Tibial nerve (tissue), 4 donors: Measurements from ENCODE around the gene OTUD5. TPM values are rescaled to one million over a fixed set of nuclear protein-coding genes. Genes with fewer than 3 reads are reported as not detected.

Experiments
- DNase-seq, 2 donors: peaks; one replicate each; pipeline ENCODE4 v3.0.0-alpha.2; 2019; ENCODE audit warnings: low spot score in 2 of 2
- H3K27ac ChIP-seq, 4 donors: fragments of 200-600 bp; sonication (generic) in 3 of 4; one replicate each; pipeline ENCODE4 v1.5.1; 2017 to 2019; ENCODE audit warnings: mild to moderate bottlenecking in 1 of 4
- H3K27me3 ChIP-seq, 2 donors: fragments of 200-600 bp; sonication (generic) in 1 of 2; one replicate each; pipeline versions ENCODE4 v1.5.1 to v1.6.0; 2017 to 2019
- H3K36me3 ChIP-seq, 3 donors: fragments of 200-600 bp; sonication (generic); one replicate each; pipeline ENCODE4 v1.5.1; 2018 to 2019
- H3K4me1 ChIP-seq, 4 donors: fragments of 200-600 bp; sonication (generic) in 3 of 4; one replicate each; pipeline ENCODE4 v1.5.1; 2017 to 2019
- H3K4me3 ChIP-seq, 4 donors: fragments of 200-600 bp; sonication (generic) in 3 of 4; one replicate each; pipeline ENCODE4 v1.5.1; 2017 to 2019; ENCODE audit warnings: mild to moderate bottlenecking in 1 of 4, moderate library complexity in 1 of 4
- H3K9me3 ChIP-seq, 4 donors: fragments of 200-600 bp; sonication (generic) in 3 of 4; one replicate each; pipeline ENCODE4 v1.5.1; 2017 to 2019
- EP300 ChIP-seq, 2 donors: sonication (generic); formaldehyde crosslinking; IDR thresholded peaks; one replicate each; pipeline ENCODE4 v1.6.1; 2017; ENCODE audit warnings: antibody characterized with exemption in 2 of 2, mild to moderate bottlenecking in 1 of 2
- POLR2A ChIP-seq, 2 donors: fragments of 450-650 bp; IDR thresholded peaks; one replicate each; pipeline ENCODE4 v1.6.1; 2017; ENCODE audit warnings: antibody characterized with exemption in 2 of 2, mild to moderate bottlenecking in 2 of 2, moderate library complexity in 2 of 2
- WGBS, 2 donors: methylation state at CpG; one replicate each; pipeline ENCODE4 v1.1.5; 2018; 5-methylcytosine and 5-hydroxymethylcytosine counted together
- total RNA-seq, 4 donors: library from RNA; depleted of rRNA; stranded (reverse); fragments of >200 nt; gene quantifications; one replicate each; pipeline ENCODE4 v1.1.0, GENCODE V29; 2016
- TF ChIP-seq, protein P1 (sequence below), 5 experiments: fragments of 200-600 bp in 3 of 5; fragments of 450-650 bp in 2 of 5; sonication (generic) in 3 of 5; IDR thresholded peaks; one replicate each; pipeline ENCODE4 v1.5.1; 2016 to 2019; ENCODE audit warnings: antibody characterized with exemption in 5 of 5, mild to moderate bottlenecking in 3 of 5, moderate library complexity in 2 of 5

Gene OTUD5
- total RNA-seq, 4 donors from 2014 or later: 39.8 to 79.2 (median 51.6) TPM

DNA sequence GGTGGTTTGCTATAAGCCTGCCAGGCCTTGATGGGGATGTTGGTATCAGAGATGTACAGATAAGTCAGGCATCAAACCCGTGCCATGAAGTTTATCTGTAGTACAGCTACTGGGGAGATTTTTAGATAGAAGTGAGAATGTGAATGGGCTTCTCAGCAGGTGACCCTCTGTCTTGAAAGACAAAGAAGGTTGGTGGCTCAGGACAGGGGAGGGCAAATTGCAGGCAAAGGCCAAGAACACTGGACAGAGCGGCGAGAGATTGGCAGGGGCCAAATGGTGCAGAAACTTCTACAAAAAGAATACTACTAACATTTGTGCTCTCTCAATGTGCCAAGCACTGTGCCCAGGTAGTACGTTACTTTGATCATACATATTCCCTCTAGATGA lies 36.7 kb downstream of the OTUD5 start:
- Histone ChIP-seq H3K9me3 (no peaks in the 10 kb centered on the region), H3K36me3 (peaks cover 0 to 37% (median 0%) of the 10 kb centered on the region in 3 donors), H3K4me1 (peaks cover 0 to 24% (median 2%) of the 10 kb centered on the region in 4 donors), H3K27me3 (no peaks in the 10 kb centered on the region), H3K27ac (peak overlapping the region in 1 of 4 donors; percentile 19), H3K4me3 (no peak overlapping the region)
- WGBS, 2 donors: 83 to 93% methylated on average over 3 to 4 of the region's 4 CpGs
- DNase-seq: no peak
- TF ChIP-seq EP300 (IDR thresholded peaks at IDR 0.05) (no peak), POLR2A (IDR thresholded peaks at IDR 0.05) (no peak)
- TF ChIP-seq, protein P1, sequence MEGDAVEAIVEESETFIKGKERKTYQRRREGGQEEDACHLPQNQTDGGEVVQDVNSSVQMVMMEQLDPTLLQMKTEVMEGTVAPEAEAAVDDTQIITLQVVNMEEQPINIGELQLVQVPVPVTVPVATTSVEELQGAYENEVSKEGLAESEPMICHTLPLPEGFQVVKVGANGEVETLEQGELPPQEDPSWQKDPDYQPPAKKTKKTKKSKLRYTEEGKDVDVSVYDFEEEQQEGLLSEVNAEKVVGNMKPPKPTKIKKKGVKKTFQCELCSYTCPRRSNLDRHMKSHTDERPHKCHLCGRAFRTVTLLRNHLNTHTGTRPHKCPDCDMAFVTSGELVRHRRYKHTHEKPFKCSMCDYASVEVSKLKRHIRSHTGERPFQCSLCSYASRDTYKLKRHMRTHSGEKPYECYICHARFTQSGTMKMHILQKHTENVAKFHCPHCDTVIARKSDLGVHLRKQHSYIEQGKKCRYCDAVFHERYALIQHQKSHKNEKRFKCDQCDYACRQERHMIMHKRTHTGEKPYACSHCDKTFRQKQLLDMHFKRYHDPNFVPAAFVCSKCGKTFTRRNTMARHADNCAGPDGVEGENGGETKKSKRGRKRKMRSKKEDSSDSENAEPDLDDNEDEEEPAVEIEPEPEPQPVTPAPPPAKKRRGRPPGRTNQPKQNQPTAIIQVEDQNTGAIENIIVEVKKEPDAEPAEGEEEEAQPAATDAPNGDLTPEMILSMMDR (IDR thresholded peaks at IDR 0.05): no peak

DNA sequence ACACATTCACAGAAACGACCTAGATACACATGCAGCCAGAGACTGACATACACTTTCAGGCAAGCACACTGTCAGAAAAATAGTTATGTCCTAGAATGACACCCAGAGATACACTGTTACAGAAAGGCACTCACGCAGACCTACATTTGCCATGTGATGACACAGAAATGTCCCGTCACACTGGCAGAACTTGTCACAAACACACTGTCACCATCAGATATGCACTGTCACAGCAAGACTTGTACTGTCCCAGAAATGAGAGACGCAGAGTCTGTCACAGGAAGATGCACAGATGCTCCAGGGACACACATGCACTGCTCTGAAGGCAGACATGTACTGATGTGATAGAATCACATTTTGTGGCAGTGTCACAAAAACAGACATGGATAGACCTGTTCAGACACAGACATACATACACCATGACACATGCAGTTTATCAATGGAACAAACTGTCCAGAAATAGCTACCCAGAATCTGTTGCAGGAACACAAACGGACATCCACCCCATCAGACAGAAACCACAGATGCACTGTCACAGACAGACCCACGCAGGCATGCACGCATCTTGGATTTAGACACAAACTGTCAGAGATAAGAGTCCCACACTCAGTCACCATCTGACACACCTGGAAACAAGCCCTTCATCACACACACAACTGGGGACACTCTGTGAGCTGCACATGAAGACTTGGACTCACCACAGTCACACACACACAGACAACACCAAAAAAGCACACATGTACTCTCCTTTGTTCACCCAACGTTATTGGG lies 37.3 kb downstream of the OTUD5 start:
- no peak for DNase-seq
- peak overlapping the region in 3 of 4 donors; percentile 90 to 92 (median 90) for H3K27ac ChIP-seq

DNA sequence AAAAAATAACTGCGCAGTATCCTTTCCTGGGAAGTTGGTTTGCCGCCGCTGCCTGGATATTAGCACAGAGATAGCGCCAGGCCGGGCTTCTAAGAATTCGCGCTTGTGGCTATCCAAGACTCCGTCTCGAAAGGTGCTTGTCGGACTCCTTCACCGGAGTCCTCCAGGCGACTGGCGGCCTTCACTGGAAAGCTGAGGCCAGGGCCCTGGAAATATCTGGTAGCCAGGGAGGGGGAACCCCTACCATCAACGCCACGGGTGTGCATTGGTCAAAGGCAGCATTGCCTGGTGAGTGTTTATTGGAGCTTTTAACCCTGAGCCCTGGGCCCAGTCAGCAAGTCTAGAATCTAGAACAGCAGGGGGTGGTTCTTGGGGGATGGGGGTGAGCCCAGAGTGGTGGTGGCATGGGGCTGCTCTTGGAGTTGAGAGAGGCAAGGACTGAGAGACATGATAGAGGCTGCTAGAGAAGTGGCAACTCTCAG lies 38.0 kb downstream of the OTUD5 start:
- Histone ChIP-seq H3K9me3 (no peaks in the 10 kb centered on the region), H3K27ac (peak overlapping the region; percentile 85 to 92 (median 90)), H3K36me3 (peaks cover 0 to 33% (median 0%) of the 10 kb centered on the region in 3 donors), H3K27me3 (no peaks in the 10 kb centered on the region), H3K4me3 (peak overlapping the region; percentile 17 to 72 (median 52)), H3K4me1 (peaks cover 0 to 24% (median 2%) of the 10 kb centered on the region in 4 donors)
- TF ChIP-seq EP300 (IDR thresholded peaks at IDR 0.05) (no peak), POLR2A (IDR thresholded peaks at IDR 0.05) (no peak)
- TF ChIP-seq, protein P1 (IDR thresholded peaks at IDR 0.05): no peak
- 46% methylated on average over 15 of the region's 15 CpGs; no CpG with 5 or more reads in 1 of the 2 donors for WGBS, 2 donors
- no peak for DNase-seq

More for the DNA sequence above, 37.3 kb downstream of the OTUD5 start:
- H3K9me3 ChIP-seq: no peaks in the 10 kb centered on the region
- H3K27me3 ChIP-seq: no peaks in the 10 kb centered on the region
- TF ChIP-seq, protein P1 (IDR thresholded peaks at IDR 0.05): no peak
- TF ChIP-seq EP300 (IDR thresholded peaks at IDR 0.05): no peak
- no peak for TF ChIP-seq POLR2A (IDR thresholded peaks at IDR 0.05)
- 44 to 54% methylated on average over 5 to 8 of the region's 8 CpGs for WGBS, 2 donors
- no peak overlapping the region for H3K4me3 ChIP-seq
- H3K4me1 ChIP-seq: peaks cover 0 to 24% (median 2%) of the 10 kb centered on the region in 4 donors
- H3K36me3 ChIP-seq: peaks cover 0 to 31% (median 0%) of the 10 kb centered on the region in 3 donors

DNA sequence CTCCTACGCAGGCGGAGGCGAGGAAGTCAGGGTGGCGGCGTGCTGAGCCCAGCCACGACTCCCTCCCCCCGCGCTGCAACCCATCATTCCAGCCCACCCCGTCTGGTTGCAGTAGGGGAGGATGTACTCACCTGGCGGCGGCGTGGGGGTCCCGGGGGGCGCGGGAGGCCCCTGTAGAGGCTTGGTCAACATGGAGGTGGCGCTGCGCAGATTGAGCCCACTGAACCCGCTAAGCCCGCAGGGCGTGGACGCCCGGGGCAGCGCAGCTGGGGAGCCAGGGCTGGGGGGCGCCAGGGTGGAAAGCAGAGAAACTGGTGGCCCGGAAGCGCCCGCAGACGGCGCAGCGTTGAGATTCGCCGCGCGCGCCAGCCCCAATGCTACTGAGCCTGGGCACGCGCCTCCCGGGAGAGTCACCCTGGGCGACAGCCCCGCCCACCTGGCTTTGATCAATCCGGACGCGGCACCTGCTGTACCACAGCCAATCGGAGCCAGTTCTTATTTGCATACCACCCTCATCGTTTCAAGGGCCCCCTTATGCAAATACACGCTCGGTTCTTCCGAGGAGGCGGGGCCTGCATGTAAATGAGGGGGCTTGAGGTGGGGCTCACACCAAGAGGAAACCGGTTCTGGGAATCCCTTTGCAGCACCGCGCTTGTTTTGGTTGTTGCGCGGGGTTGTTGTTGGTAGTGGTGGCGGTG lies 38.6 kb downstream of the OTUD5 start, which contains the start of gene PIM2:
PIM2 (minus strand) TSS at position 382 of the 698 bp plus-strand sequence; CDS start at position 192, 190 bp downstream.
- peak within 1 kb of the TSS; percentile 42 to 72 (median 55) for H3K4me3 ChIP-seq
- TF ChIP-seq, protein P1 (IDR thresholded peaks at IDR 0.05): no peak
- TF ChIP-seq EP300 (IDR thresholded peaks at IDR 0.05) (peak; percentile 15 to 89), POLR2A (IDR thresholded peaks at IDR 0.05) (peak; percentile 74 to 90)
- 1 to 41% methylated on average over 31 to 55 of the region's 55 CpGs for WGBS, 2 donors
- H3K27ac ChIP-seq: peak within 1 kb of the TSS; percentile 85 to 92 (median 90)
- no peaks in the 10 kb centered on the region for H3K9me3 ChIP-seq
- no peaks in the 10 kb centered on the region for H3K27me3 ChIP-seq
- peak; percentile 75 to 81 for DNase-seq
- peaks cover 0 to 33% (median 0%) of the 10 kb centered on the region in 3 donors for H3K36me3 ChIP-seq
- peaks cover 0 to 24% (median 2%) of the 10 kb centered on the region in 4 donors for H3K4me1 ChIP-seq
